ENCODE data around the gene KIF25.

The KIF25 gene

DNA sequence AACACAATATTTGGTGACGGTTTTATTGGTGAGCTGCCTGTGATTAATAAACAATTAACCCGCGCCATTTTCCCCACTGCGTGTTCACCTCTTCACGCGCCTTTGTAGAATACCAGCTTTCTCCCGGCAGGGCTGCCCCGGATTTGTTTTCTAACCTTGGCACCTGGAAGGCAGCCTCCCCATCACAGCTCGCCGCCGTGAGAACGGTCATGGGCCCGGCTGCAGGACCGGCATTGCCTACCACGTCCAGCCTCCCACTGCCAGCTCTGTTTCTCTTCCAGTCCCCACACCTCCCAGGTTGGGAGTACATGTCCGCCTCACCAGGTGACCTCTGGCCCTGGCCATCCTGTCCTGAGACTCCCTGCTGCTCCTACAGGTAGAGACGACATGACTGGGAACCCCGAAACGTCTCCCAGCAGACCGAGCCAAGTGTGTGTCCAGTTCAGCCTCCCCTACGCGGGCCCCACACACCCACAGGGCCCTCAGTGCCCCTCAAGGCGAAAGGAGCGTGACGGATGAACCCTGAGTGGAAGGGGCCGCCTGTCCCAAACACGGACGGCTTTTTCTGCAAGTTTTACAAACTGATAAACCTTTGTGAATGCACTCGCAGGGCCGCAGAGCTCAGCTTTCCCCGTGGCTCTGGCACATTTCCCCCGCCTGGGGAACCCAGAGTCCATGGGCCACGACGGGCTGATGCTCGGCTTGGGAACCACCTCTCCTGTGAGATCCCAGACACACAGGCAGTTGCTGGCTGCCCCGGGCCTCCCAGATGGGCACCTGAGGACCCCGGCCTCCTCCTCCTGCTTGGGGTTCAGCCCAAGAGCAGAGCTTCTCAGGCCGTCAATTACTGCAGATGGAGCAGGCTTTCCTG is 55.9 kb downstream of the KIF25 start:
- DNase-seq, result no peak

DNA sequence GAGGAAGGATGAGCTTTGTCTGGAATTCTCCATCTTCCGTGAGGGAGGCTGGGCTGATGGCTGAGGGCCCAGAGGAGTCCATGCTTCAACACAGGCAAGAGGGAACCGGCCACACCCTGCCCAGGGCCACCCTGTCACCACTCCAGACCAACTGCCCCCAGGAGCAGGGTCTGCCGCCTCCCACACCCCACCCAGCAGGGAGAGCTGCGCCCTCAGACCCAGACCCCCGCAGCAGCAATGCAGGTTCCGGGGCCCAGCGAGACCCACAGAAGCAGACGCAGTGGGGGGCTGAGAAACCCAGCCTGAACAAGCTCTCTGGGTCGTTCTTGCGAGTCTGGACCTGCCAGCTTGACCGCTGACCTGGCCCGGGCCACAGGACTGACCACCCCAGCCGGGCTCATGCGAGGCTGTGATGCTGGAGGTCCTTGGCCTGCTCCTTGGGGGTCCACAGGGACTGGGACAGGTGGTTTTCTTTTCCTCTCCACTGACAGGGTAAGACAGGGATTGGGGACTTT is 56.5 kb downstream of the KIF25 start:
- no peak for DNase-seq

DNA sequence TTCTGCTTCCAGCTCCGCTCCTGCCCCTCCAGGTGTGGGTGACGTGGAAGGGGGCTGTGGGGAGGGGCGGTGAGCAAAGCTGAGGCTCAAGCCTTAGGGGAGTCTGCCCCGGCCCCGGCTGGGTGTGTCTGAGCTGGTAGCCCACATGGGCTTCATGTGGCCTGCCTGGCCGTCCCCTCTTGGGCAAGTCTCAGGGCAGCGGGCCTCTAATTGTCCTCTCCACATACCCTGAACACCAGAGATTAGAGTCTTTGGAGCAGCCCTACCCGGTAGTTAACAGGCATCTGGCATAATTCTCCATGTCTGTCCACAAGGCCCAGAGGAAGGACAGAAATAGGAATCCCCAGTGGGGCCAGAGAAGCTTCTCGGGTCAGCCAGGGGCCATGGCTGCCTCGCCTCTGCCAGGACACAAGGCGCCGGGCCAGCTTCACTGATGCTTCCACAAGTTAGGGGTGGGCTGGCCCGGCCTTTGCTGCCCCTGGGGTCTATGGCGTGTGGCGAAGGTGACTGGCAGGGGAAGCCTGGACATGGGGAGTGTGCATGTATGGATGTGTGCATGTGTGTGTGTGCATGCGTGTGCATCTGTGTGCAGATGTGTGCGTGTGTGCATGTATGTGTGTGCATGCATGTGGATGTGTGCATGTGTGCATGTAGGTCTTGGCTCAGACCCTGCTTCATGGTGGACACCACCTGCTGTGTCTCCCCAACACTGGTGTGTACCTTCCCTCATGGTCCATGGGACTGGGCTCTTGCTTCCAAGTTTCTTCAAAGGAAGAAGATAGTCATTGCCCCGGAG is 57.5 kb downstream of the KIF25 start:
- DNase-seq, result no peak

DNA sequence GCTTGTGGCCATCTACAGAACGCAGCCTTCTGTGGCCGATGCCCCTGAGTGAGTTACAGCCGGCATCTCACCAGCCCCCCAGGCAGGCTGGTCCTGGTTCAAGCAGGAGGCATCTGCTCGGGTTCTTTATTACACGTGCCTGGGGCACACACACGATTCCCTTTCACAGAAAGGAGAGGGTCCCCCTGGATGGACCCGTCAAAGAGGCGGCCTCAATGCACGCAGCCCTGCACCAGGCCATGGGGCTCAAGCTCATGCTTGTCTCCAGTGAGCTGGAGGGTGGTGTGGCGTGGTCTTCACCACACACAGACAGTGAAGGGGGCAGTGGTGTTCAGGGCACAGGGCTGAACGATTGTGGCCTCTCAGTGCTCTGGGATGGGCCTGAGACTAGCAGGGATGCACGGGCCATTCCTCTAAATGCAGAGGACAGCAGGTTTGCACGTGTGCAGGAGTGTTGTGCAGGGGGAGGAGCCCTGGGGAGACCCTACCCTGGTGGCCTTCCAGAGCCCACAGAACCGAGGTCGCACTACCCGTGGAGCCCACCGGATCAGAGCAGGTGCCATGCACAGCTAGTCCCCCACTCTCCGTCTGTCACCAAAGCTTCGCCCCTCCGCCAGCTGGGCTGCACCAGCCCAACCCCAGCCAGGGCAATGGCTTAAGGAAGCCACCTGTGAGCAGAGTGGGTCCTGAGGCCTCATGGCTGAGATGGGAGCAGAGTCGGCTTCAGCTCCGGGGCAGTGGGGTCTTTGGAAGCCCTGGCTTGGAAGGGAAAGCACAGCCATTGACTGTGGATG is 58.4 kb downstream of the KIF25 start:
- DNase-seq, result no peak

DNA sequence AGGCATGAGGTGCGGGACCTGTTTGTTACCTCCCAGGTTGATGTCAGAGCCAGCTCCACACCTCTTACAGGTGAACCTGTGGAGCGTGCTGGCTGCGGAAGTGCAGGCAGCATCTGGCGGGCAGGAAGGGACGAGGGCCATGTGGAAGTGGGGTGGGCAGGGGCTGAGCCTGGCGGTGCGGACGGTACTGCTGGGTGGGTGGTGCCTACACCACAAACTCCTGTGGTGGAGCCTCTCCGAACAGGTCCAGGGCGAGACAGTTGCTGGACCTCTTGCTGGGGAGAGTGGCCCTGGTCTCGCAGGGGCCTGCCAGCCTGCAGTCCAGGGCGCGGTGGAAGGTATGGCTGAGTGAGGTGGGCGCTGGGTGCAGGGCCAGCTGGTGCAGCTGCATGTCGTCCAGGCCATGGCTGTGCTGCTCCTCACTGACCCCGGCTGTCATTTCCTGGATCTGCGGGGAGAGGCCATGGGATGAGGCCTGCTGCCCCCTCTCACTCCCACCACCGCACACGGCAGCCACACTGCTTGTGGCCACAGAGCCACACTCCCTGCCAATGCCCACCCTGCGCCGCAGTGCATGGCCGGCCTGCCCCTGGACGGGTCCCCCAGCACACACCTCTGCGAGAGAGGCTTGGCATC is 59.5 kb downstream of the KIF25 start:
- no peak for DNase-seq

DNA sequence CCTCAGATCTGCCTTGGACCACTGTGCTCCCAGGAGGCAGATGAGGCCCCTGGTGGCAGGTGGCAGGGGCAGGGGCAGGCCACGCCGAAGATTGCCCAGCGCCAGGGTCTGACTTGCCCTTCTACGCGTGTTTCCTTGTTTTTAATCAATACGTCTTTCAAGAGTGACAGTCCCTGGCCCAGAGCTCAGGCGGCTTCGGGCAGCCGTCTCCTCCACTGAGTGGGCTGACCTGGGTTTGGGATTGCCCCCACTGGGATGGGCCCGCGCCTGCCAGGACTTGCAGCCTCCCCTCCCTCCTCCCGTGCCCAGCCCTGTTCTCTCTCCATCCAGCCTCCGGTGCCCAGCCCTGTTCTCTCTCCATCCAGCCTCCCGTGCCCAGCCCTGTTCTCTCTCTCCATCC is 60.4 kb downstream of the KIF25 start:
- DNase-seq, result no peak

DNA sequence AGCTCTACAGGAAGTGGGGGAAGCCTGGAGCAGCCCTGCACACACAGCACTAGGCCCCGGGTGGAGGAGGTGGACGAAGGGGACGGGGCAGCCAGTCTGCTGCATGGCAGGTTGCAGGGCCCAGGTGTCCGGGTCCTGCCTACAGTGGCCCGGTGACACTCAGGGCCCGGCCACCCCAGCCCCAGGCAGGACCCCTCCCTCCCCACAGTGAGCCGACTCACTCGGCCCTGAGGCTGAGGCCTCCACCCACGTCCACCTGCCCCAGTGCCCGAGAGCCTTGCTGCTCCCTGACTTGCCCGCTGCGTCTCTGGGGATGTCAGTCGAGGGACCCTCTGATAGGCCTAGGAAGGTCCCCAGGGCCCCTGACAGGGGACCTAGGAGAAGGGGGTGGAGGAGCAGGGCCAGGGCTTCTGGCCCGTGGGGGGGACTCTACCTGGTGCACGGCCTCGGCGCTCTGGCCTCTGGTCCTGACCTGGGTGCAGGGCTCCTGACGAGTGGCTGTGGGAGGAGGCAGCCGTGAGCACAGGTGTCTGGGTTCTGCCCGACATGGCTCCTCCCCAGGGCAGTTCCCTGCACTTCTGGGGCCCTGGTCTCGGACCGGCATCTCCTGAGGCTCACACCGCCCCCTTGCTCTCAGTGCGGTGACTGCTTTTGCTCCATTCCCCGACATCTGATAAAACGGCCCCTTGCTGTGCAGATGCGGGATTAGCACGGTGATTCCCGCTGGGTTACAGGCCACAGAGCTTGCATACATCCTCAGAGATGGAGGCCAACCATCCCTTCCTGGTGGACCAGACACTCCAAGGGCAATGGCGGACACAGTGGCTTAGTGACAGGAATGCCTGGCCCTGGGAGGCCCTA is 61.5 kb downstream of the KIF25 start:
- no peak for DNase-seq

DNA sequence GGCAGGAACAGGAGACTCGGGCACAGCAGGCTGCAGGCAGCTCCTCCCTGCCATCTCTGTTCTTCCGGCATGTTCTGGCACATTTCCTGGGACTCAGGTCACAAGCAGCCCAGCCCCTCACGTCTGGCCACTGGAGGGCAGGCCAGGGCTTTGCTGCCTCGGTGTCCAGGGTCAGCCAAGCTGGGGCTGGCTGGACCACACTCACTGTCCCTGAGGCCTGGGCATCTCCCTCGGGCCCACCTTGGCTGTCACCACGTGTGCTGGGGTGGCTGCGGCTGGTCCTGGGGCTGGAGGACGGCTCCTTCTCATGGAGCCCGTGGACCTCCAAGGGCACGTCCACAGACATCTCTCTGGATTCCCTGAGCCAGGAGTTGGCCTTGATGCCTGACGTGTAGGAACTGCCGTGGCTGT is 63.1 kb downstream of the KIF25 start:
- no peak for DNase-seq

DNA sequence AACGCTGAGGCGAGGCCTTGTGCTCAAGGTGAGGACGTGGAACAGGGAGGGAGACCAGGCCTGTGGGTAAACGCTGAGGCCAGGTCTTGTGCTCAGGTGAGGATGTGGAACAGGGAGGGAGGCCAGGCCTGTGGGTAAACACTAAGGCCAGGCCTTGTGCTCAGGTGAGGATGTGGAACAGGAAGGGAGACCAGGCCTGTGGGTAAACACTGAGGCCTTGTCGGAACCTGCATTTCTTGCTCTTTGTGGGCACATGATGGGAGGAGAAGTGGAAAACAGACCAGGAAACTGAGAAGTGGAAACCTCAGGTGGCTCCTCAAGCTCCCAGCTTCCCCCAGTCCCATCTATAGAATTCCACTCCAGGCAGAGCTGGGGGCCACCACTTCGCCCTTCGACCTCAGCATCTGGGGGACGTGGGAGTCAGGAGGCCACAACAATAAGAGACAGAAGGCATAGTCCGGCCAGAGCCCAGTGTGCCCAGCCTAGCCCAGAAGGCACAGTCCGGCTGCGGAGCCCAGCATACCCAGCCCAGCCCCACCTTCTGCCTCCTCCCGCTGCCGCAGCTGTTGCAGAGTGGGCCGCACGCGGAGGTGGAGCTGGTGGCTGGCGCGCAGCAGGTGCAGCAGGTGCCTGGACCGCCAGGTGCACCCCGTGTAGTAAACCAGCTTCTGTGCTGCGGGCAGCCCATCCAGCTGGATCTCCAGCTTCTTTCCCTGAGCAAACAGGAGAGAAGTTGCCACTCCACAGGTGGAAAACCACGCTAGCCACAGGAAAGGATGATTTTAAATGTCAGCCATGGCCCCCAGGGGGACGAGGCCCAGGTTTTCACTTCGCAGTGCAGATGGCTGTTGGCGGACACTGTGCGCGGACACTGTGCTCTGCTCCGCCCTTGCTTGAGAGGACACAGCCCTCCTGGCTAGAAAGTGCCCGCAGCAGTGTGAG is 64.1 kb downstream of the KIF25 start:
- no peak for DNase-seq

DNA sequence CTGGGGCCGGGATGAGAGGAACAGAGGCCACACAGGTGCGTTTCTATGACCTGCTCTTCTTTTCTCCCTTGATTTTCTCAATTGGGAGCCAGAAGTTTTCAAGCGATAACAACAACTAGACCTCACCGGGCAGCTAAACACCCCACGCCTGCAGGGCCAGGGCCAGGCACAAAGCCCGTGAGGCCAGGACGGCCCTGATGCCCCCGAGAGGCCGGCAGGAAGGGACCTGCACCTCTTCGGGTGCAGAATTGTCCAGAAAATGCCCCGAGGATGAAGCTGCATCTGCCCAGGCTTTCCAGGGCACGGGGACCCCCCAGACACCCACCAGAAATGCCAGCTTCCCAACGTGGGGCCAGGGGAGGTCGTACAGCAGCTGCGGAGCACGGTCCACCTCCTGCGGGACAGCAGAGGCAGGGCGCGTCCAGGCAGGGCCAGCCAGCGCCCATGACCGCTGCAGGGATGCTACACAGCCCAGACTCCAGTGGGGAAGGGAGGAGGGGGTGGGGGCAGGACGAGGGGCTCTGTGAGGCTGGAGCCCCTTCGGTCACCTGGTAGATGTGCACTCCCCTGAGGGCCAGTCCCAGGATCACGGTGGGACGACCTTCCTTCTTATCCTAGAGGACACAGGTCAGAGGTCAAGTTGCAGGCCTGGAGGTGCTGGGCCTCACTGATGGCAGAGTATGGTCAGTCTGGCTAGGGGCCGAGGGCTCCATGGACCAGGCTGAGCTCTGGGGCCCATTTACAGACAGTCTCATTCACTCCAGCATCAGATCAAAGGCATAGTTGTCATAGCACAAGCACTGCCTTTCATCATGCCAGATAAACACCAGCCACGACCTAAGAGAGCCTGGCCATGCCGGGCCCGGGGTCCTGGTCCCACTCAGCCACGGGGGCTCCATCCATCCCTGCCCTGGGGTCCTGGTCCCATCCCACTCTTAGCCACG is 65.1 kb downstream of the KIF25 start:
- DNase-seq, result no peak

DNA sequence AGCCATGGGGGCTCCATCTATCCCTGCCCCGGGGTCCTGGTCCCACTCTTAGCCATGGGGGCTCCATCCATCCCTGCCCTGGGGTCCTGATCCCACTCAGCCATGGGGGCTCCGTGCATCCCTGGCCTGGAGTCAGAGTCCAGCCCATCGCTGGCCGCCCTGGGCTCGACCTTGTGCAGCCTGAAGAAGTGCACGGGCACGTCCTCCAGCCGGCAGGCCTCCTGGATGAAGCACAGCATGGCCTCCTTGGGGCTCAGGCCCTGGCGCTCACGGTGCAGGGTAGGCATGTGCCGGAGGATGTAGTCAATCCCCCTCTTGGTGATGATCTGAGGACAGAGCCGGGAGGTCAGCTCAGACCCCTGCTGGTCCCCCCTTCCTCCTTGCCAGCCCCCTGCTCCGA is 66.0 kb downstream of the KIF25 start:
- DNase-seq, result no peak

DNA sequence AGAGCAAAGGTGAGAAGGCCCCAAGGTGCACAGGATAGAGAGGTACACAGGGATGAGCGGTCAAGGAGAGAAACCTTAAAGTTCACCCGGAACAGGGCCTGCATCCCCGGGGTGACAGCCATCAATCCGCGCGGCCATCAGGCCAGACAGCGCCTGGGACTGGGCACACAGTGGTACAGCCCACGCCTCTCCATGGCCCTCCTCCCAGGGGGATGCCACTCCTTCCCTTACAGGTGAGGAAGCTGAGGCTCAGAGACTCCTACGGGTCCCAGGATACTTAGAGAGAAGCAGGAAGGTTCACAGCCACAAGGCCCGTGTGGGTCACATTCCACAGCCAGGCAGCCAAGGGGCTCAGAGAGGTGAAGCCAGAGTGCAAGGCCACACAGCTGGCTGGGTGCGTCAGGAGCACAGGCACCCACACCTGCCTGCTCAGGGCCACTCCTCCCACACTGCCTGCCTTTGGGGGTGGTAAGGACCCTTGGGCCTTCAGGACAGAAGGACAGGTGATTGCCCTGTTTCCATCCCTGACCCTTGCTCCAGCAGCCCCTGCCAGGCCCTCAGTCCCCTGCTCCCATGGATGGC is 66.8 kb downstream of the KIF25 start:
- no peak for DNase-seq

DNA sequence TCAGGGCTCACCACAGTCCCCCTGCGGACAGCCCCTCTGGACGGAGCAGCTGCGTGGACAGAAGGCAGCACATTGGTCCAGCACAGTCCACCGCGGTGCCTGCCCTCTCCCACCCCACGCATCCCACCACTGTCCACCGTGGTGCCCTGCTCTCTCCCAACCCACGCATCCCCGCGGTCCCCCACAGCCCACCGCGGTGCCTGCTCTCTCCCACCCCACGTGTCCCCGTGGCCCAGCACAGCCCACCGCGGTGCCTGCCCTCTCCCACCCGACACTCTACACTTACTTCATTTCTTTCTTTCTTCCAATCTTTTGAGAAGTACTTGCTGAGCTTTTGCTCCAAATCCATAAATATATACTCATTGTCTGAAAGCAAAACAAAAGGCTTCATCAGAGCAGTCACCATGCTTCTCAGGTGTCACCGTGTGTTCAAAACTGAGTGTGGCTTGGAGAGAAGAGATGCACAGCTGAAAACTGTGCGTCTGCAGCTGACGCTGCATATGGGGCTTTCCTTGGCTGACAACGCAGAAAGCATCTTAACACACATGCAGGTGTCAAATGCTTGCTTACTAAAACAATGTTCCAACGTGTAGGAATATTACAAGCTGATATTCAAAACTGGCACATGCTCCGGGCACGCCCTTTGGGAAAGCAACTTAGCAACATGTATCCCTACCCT is 69.7 kb downstream of the KIF25 start:
- DNase-seq, result no peak

DNA sequence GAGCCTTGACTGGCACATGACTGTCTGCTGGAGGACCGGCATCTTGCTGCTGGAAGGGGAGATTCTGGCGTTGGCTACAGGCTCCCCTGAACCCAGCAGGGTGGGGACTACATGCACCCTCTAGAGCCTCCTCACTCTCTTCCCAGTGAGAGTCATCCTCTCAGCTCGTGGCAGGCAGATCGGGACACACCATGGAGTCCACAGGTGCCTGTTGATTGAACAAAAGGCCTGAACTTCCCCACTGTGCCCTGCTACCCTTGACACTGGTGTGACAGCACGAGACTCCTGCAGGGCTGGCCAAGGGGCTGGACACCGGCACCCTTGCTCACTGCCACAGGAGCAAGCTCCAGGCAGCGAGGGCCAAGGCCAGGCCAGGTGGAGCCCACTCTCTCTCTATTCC is 73.3 kb downstream of the KIF25 start:
- DNase-seq, result no peak

DNA sequence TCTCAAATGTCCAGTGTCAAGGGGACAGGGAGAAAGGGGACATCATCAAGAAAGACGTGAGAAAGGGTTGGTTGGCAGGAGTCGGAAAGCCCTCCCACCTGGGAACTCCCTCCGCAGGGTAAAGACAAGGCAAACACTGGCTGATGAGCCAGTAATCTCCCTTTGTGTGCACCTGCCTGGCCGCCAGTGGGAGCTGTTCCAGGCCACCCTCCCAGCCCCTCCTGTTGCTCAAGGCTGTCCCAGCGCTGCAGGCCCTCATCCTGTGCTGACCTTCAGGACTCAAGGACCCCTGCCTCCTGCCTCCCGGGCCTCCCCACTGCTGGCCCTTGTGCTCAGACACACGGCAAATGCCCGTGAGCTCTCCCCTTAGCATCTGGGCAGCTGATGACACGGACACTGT is 74.1 kb downstream of the KIF25 start:
- DNase-seq, result no peak

DNA sequence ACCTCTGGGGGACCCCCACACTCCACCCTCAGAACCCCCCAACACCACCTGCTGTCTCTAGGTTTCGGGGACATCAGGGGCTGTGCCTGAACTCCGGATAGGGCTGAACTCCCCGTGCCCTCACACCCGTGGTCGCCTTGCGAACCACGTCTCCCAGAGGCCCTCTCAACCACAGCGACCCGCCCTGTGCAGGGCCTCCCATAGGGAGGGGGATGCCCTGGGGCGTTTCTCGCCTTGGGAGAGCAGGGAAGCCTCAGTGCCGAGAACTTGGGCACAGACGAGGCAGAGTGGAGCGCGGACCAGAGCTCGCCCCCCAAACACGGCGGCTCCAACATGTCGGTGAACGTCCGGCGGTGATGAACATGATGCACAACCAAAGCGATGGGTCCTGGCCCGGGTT is 74.8 kb downstream of the KIF25 start:
- no peak for DNase-seq

DNA sequence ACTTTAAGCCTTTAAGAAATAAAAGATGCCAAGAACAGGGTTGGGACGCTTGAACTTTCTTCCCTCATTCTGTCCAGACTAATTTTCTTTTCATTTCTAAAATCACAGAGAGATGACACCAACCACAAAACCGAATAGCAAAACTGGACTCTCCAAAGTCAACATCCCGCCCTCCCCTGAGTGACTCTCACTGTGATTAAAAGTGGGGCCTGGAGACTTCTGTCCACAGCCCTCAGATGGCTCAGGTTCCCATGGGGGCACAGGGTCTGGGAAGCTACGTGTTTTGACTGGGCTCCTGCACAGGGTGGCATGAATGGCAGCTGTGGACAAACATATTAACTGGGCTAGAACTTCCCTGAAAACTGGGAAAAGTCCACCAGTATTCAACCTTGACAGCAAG is 75.3 kb downstream of the KIF25 start:
- DNase-seq, result no peak
